Epithelial cell of prostate (primary cell): ENCODE results near the gene TNIP3.
A peak's percentile ranks its signal among the peaks of the same experiment; 100 is the strongest.
"Not testable (repeated sequence)": the region's sequence is repeated elsewhere in the genome, so short reads cannot be mapped to it uniquely, and the experiment has no call there.

Experiments used
- DNase-seq: peaks from one replicate; pipeline ENCODE4 v3.0.0-alpha.2; 2011; ENCODE audit warnings: low read depth, low spot score
- H3K27ac ChIP-seq: fragments of 450-650 bp; 2 replicates; pipeline ENCODE4 v1.5.1; 2017; ENCODE audit warnings: mild to moderate bottlenecking

Gene TNIP3

GRCh38 chr4:121164291-121164690 lies at the start of gene TNIP3:
Gene TNIP3 (minus strand): TSS chr4:121164321. CDS start chr4:121164125, 196 bp downstream.
- peak within 1 kb of the TSS; percentile 18 for H3K27ac ChIP-seq
- DNase-seq = peak; percentile 60

GRCh38 chr4:121212806-121213205 lies 48.7 kb upstream of the TNIP3 start:
- DNase-seq = no peak

GRCh38 chr4:121209171-121209570 lies 45.0 kb upstream of the TNIP3 start:
- DNase-seq = no peak
- H3K27ac ChIP-seq = no peak overlapping the region

More at GRCh38 chr4:121212806-121213205, 48.7 kb upstream of the TNIP3 start:
- no peak overlapping the region for H3K27ac ChIP-seq

GRCh38 chr4:121208244-121209007 lies 44.3 kb upstream of the TNIP3 start:
- no peak for DNase-seq
- H3K27ac ChIP-seq = no peak overlapping the region

- DNase-seq, H3K27ac ChIP-seq: not testable (repeated sequence)
These were observed 41.7 kb upstream of the TNIP3 start for GRCh38 chr4:121205777-121206176.

GRCh38 chr4:121200795-121201472 lies 36.8 kb upstream of the TNIP3 start:
- no peak for DNase-seq
- H3K27ac ChIP-seq = no peak overlapping the region

- DNase-seq = no peak
- no peak overlapping the region for H3K27ac ChIP-seq
These were observed 35.8 kb upstream of the TNIP3 start for GRCh38 chr4:121199742-121200561.

GRCh38 chr4:121198251-121198650 lies 34.1 kb upstream of the TNIP3 start:
- H3K27ac ChIP-seq = no peak overlapping the region
- no peak for DNase-seq

GRCh38 chr4:121195649-121196048 lies 31.5 kb upstream of the TNIP3 start:
- DNase-seq = no peak
- no peak overlapping the region for H3K27ac ChIP-seq

- H3K27ac ChIP-seq = no peak overlapping the region
- no peak for DNase-seq
These were observed 28.4 kb upstream of the TNIP3 start for GRCh38 chr4:121192480-121192879.

- no peak overlapping the region for H3K27ac ChIP-seq
- no peak for DNase-seq
These were observed 27.9 kb upstream of the TNIP3 start for GRCh38 chr4:121192013-121192412.

GRCh38 chr4:121191361-121191760 lies 27.2 kb upstream of the TNIP3 start:
- no peak overlapping the region for H3K27ac ChIP-seq
- no peak for DNase-seq

- DNase-seq = no peak
- H3K27ac ChIP-seq = no peak overlapping the region
These were observed 26.3 kb upstream of the TNIP3 start for GRCh38 chr4:121190389-121190788.

GRCh38 chr4:121189326-121190215 lies 25.4 kb upstream of the TNIP3 start:
- DNase-seq = no peak
- no peak overlapping the region for H3K27ac ChIP-seq

- H3K27ac ChIP-seq = no peak overlapping the region
- no peak for DNase-seq
These were observed 23.1 kb upstream of the TNIP3 start for GRCh38 chr4:121187206-121187605.

- no peak for DNase-seq
- no peak overlapping the region for H3K27ac ChIP-seq
These were observed 21.8 kb upstream of the TNIP3 start for GRCh38 chr4:121185960-121186359.

GRCh38 chr4:121183989-121184388 lies 19.9 kb upstream of the TNIP3 start:
- H3K27ac ChIP-seq = no peak overlapping the region
- DNase-seq = no peak

GRCh38 chr4:121183361-121183760 lies 19.2 kb upstream of the TNIP3 start:
- no peak overlapping the region for H3K27ac ChIP-seq
- DNase-seq = no peak

GRCh38 chr4:121182296-121182695 lies 18.2 kb upstream of the TNIP3 start:
- H3K27ac ChIP-seq = peak overlapping the region; percentile 0
- DNase-seq = no peak

GRCh38 chr4:121181493-121181892 lies 17.4 kb upstream of the TNIP3 start:
- no peak for DNase-seq
- no peak overlapping the region for H3K27ac ChIP-seq
